ENCODE measurements around the gene ITGB8. TPM values are rescaled to one million over a fixed set of nuclear protein-coding genes. Genes with fewer than 3 reads are reported as not detected.

ITGB8 gene
- total RNA-seq, 1 experiment from 2014 or later = 183 TPM

GRCh38 chr7:20365486-20365885 lies 34.8 kb downstream of the ITGB8 start:
- intact Hi-C loops (cut with micrococcal nuclease; ENCODE audit: unreplicated experiment) = no loop called here
- no peaks in the 10 kb centered on the region for H3K9me3 Mint-ChIP-seq (ENCODE audit: low read depth, unreplicated experiment)
- H3K27ac Mint-ChIP-seq (ENCODE audit: unreplicated experiment) = no peak overlapping the region
- no peaks in the 10 kb centered on the region for H3K27me3 Mint-ChIP-seq (ENCODE audit: unreplicated experiment)
- H3K4me1 Mint-ChIP-seq (ENCODE audit: low read depth, unreplicated experiment) = peaks cover 24% of the 10 kb centered on the region
- no TSS peak for BruUV-seq (replicated peaks)
- CTCF ChIA-PET = no interaction called here
- H3K4me3 Mint-ChIP-seq (ENCODE audit: low read depth, unreplicated experiment) = no peak overlapping the region
- DNase-seq = no peak
- H3K36me3 Mint-ChIP-seq (ENCODE audit: insufficient read depth, unreplicated experiment) = peaks cover 61% of the 10 kb centered on the region
- no peak for TF ChIP-seq CTCF (IDR thresholded peaks at IDR 0.05; ENCODE audit: unreplicated experiment)

GRCh38 chr7:20374399-20374798 lies 43.7 kb downstream of the ITGB8 start:
- no TSS peak for BruUV-seq (replicated peaks)
- DNase-seq = no peak
- H3K27ac Mint-ChIP-seq (ENCODE audit: unreplicated experiment) = no peak overlapping the region
- intact Hi-C loops (cut with micrococcal nuclease; ENCODE audit: unreplicated experiment) = no loop called here
- no peaks in the 10 kb centered on the region for H3K27me3 Mint-ChIP-seq (ENCODE audit: unreplicated experiment)
- CTCF ChIA-PET = interaction anchor here (0.6 to 0.7 kb wide), 2 partner anchors 31 to 246 kb away, joined by 3 read pairs; no protein-coding TSS in a partner anchor
- peaks cover 27% of the 10 kb centered on the region for H3K36me3 Mint-ChIP-seq (ENCODE audit: insufficient read depth, unreplicated experiment)
- H3K4me3 Mint-ChIP-seq (ENCODE audit: low read depth, unreplicated experiment) = no peak overlapping the region
- no peak for TF ChIP-seq CTCF (IDR thresholded peaks at IDR 0.05; ENCODE audit: unreplicated experiment)
- H3K4me1 Mint-ChIP-seq (ENCODE audit: low read depth, unreplicated experiment) = peaks cover 9% of the 10 kb centered on the region
- H3K9me3 Mint-ChIP-seq (ENCODE audit: low read depth, unreplicated experiment) = no peaks in the 10 kb centered on the region

GRCh38 chr7:20376796-20377195 lies 46.1 kb downstream of the ITGB8 start:
- CTCF ChIA-PET = no interaction called here
- no TSS peak for BruUV-seq (replicated peaks)
- intact Hi-C loops (cut with micrococcal nuclease; ENCODE audit: unreplicated experiment) = no loop called here
- H3K36me3 Mint-ChIP-seq (ENCODE audit: insufficient read depth, unreplicated experiment) = peaks cover 44% of the 10 kb centered on the region
- no peak for DNase-seq
- peaks cover 14% of the 10 kb centered on the region for H3K4me1 Mint-ChIP-seq (ENCODE audit: low read depth, unreplicated experiment)
- H3K27me3 Mint-ChIP-seq (ENCODE audit: unreplicated experiment) = no peaks in the 10 kb centered on the region
- TF ChIP-seq CTCF (IDR thresholded peaks at IDR 0.05; ENCODE audit: unreplicated experiment) = no peak
- H3K4me3 Mint-ChIP-seq (ENCODE audit: low read depth, unreplicated experiment) = no peak overlapping the region
- H3K9me3 Mint-ChIP-seq (ENCODE audit: low read depth, unreplicated experiment) = no peaks in the 10 kb centered on the region
- no peak overlapping the region for H3K27ac Mint-ChIP-seq (ENCODE audit: unreplicated experiment)

- Mint-ChIP-seq H3K4me1 (ENCODE audit: low read depth, unreplicated experiment) (peaks cover 43% of the 10 kb centered on the region), H3K27me3 (ENCODE audit: unreplicated experiment) (no peaks in the 10 kb centered on the region), H3K4me3 (ENCODE audit: low read depth, unreplicated experiment) (no peak overlapping the region), H3K9me3 (ENCODE audit: low read depth, unreplicated experiment) (no peaks in the 10 kb centered on the region), H3K36me3 (ENCODE audit: insufficient read depth, unreplicated experiment) (peaks cover 64% of the 10 kb centered on the region), H3K27ac (ENCODE audit: unreplicated experiment) (no peak overlapping the region)
- no peak for TF ChIP-seq CTCF (IDR thresholded peaks at IDR 0.05; ENCODE audit: unreplicated experiment)
- no peak for DNase-seq
- CTCF ChIA-PET = no interaction called here
- BruUV-seq (replicated peaks) = no TSS peak
- intact Hi-C loops (cut with micrococcal nuclease; ENCODE audit: unreplicated experiment) = no loop called here
These were observed 50.8 kb downstream of the ITGB8 start for GRCh38 chr7:20381406-20382034.
